ENCODE data around the gene GGT6. TPM values are rescaled to one million over a fixed set of nuclear protein-coding genes. Genes with fewer than 3 reads are reported as not detected.
A peak's percentile ranks its signal among the peaks of the same experiment; 100 is the strongest.

Gene GGT6
- total and polyA plus RNA-seq, 2 of the 13 experiments (the other 11 are each of a cell fraction or from before 2014, with no cell fraction given), result 0.16 to 0.80 TPM

- TF ChIP-seq HOXA3 (CRISPR knock-in tag; IDR thresholded peaks at IDR 0.05) (peak; percentile 24; the same call in 1 of the 2 replicates), NRL (CRISPR knock-in tag; IDR thresholded peaks at IDR 0.05; ENCODE audit: borderline replicate concordance) (no peak), SMARCC2 (IDR thresholded peaks at IDR 0.05) (no peak), ZNF557 (CRISPR knock-in tag; IDR thresholded peaks at IDR 0.05) (no peak), ZNF7 (CRISPR knock-in tag; IDR thresholded peaks at IDR 0.05) (no peak), PRPF4 (IDR thresholded peaks at IDR 0.05; ENCODE audit: low read depth, low read length, poor library complexity, severe bottlenecking) (no peak), ZSCAN25 (CRISPR knock-in tag; IDR thresholded peaks at IDR 0.05) (peak; percentile 73; the same call in 1 of the 2 replicates), TBX2 (CRISPR knock-in tag; IDR thresholded peaks at IDR 0.05; ENCODE audit: borderline replicate concordance) (peak; percentile 19; the same call in 1 of the 2 replicates), CCAR2 (optimal IDR thresholded peaks at IDR 0.05; ENCODE audit: low read depth, low read length) (no peak), ZFY (CRISPR knock-in tag; IDR thresholded peaks at IDR 0.05) (peak; percentile 59; the same call in 1 of the 2 replicates), ZSCAN31 (CRISPR knock-in tag; IDR thresholded peaks at IDR 0.05; ENCODE audit: low read depth) (peak; percentile 37; the same call in 1 of the 2 replicates), ZNF687 (CRISPR knock-in tag; IDR thresholded peaks at IDR 0.05) (peak; percentile 1; the same call in 1 of the 2 replicates), KLF15 (CRISPR knock-in tag; IDR thresholded peaks at IDR 0.05; ENCODE audit: borderline replicate concordance) (no peak), ZNF558 (CRISPR knock-in tag; IDR thresholded peaks at IDR 0.05; ENCODE audit: borderline replicate concordance) (peak; percentile 36; the same call in 1 of the 2 replicates), HNF1A (IDR thresholded peaks at IDR 0.05; ENCODE audit: low read depth) (no peak), HNF1A (CRISPR knock-in tag; IDR thresholded peaks at IDR 0.05; ENCODE audit: borderline replicate concordance) (0 out of 2 replicates have a peak, but pooled peaks have one; percentile 10), ZNF713 (CRISPR knock-in tag; IDR thresholded peaks at IDR 0.05) (no peak), RBFOX2 (IDR thresholded peaks at IDR 0.05; ENCODE audit: low read depth, low read length) (peak; percentile 53)
- TF ChIP-seq, protein P1, sequence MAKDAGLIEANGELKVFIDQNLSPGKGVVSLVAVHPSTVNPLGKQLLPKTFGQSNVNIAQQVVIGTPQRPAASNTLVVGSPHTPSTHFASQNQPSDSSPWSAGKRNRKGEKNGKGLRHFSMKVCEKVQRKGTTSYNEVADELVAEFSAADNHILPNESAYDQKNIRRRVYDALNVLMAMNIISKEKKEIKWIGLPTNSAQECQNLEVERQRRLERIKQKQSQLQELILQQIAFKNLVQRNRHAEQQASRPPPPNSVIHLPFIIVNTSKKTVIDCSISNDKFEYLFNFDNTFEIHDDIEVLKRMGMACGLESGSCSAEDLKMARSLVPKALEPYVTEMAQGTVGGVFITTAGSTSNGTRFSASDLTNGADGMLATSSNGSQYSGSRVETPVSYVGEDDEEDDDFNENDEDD (CRISPR knock-in tag; IDR thresholded peaks at IDR 0.05; ENCODE audit: borderline replicate concordance), result peak; percentile 29; the same call in 1 of the 2 replicates
These were observed 23.9 kb upstream of the GGT6 start, which contains the start of gene SMTNL2 (continued) for GRCh38 chr17:4584101-4584916.
